HG03521 (cell line): ENCODE data around the gene RBP3.

Experiments used
- ATAC-seq: cut with Tn5 transposase; IDR thresholded peaks from one replicate; pipeline ENCODE4 v1.9.1; 2021; ENCODE audit warnings: mild to moderate bottlenecking, moderate library complexity; ENCODE audit not compliant: unreplicated experiment

Gene RBP3

GRCh38 chr10:47396311-47396717, 48.2 kb downstream of the RBP3 start:
- ATAC-seq: no peak

GRCh38 chr10:47397256-47397655, 49.1 kb downstream of the RBP3 start:
- ATAC-seq: no peak

- no peak for ATAC-seq
Measured at GRCh38 chr10:47400251-47400650, 52.1 kb downstream of the RBP3 start.

GRCh38 chr10:47400786-47401185, 52.6 kb downstream of the RBP3 start:
- no peak for ATAC-seq

GRCh38 chr10:47401210-47401609, 53.0 kb downstream of the RBP3 start:
- ATAC-seq: no peak

- no peak for ATAC-seq
Measured at GRCh38 chr10:47401874-47402640, 53.9 kb downstream of the RBP3 start.

GRCh38 chr10:47402641-47403301, 54.6 kb downstream of the RBP3 start:
- ATAC-seq: no peak

GRCh38 chr10:47403446-47404318, 55.5 kb downstream of the RBP3 start:
- ATAC-seq: no peak

- no peak for ATAC-seq
Measured at GRCh38 chr10:47404446-47404845, 56.3 kb downstream of the RBP3 start.

- ATAC-seq: no peak
Measured at GRCh38 chr10:47404937-47405336, 56.8 kb downstream of the RBP3 start.

- ATAC-seq: no peak
Measured at GRCh38 chr10:47405857-47406547, 57.8 kb downstream of the RBP3 start.

GRCh38 chr10:47406548-47406869, 58.3 kb downstream of the RBP3 start:
- ATAC-seq: no peak

- ATAC-seq: no peak
Measured at GRCh38 chr10:47406870-47407691, 58.9 kb downstream of the RBP3 start.
